Measurements from ENCODE around the gene ACKR2.

The ACKR2 gene

GRCh38 chr3:42892807-42893206, 83.6 kb downstream of the ACKR2 start:
- no peak for DNase-seq (ENCODE audit: low spot score)

GRCh38 chr3:42894698-42895579, 85.7 kb downstream of the ACKR2 start:
- no peak for DNase-seq (ENCODE audit: low spot score)

GRCh38 chr3:42895580-42895868, 86.3 kb downstream of the ACKR2 start:
- DNase-seq (ENCODE audit: low spot score): no peak

GRCh38 chr3:42898896-42899675, 89.8 kb downstream of the ACKR2 start:
- no peak for DNase-seq (ENCODE audit: low spot score)

- no peak for DNase-seq (ENCODE audit: low spot score)
These were observed 91.2 kb downstream of the ACKR2 start for GRCh38 chr3:42900226-42901072.

- DNase-seq (ENCODE audit: low spot score): no peak
These were observed 91.8 kb downstream of the ACKR2 start for GRCh38 chr3:42901073-42901415.

- DNase-seq (ENCODE audit: low spot score): no peak
These were observed 93.0 kb downstream of the ACKR2 start for GRCh38 chr3:42902257-42902656.

GRCh38 chr3:42904076-42904475, 94.8 kb downstream of the ACKR2 start:
- DNase-seq (ENCODE audit: low spot score): no peak

- no peak for DNase-seq (ENCODE audit: low spot score)
These were observed 96.5 kb downstream of the ACKR2 start for GRCh38 chr3:42905740-42906069.

GRCh38 chr3:42906070-42906847, 97.0 kb downstream of the ACKR2 start, which contains the start of gene ZNF662:
Gene ZNF662, plus strand, starts transcription at chr3:42906142. Its CDS starts 1,973 bp downstream, at chr3:42908115.
- no peak for DNase-seq (ENCODE audit: low spot score)

- DNase-seq (ENCODE audit: low spot score): no peak
These were observed 97.6 kb downstream of the ACKR2 start for GRCh38 chr3:42906848-42907183.

GRCh38 chr3:42908675-42909074, 99.4 kb downstream of the ACKR2 start:
- DNase-seq (ENCODE audit: low spot score): no peak

- no peak for DNase-seq (ENCODE audit: low spot score)
These were observed 102.3 kb downstream of the ACKR2 start for GRCh38 chr3:42911551-42911950.

- no peak for DNase-seq (ENCODE audit: low spot score)
These were observed 105.7 kb downstream of the ACKR2 start for GRCh38 chr3:42914771-42915515.
